ENCODE results near the gene SKAP2.

Gene SKAP2

DNA sequence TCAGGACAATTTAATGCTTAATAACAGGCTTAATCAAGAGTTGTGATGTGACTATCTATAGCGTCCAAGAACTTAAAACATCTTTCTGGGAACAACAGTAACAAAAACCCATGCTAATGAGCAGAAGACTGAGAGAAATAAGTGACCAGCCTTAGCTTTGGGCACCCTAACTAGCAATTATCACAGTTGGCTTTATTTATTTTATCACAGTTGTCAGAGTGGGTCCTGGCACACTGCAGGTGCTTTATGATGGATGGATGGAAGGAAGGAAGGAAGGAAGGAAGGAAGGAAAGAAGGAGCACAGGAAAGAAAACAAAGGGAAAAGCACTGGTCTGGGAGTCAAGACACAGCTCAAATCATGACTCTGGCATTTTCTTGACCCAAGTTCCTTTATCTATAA is 181.1 kb downstream of the SKAP2 start:
- DNase-seq (ENCODE audit: low spot score): no peak
- no peak overlapping the region for H3K23ac ChIP-seq (ENCODE audit: low read depth, low read length, poor library complexity)
- no peak overlapping the region for H3K27ac ChIP-seq (replicated peaks; ENCODE audit: low read length)
- H2AK5ac ChIP-seq (ENCODE audit: low read depth, low read length): no peak overlapping the region
- H3K27me3 ChIP-seq (ENCODE audit: control insufficient read depth in 3 of 3, insufficient read depth in 3 of 3, low read depth in 1 of 3, low read length in 3 of 3): no peaks in the 10 kb centered on the region
- no peak overlapping the region for H3K18ac ChIP-seq (ENCODE audit: low read length)
- peaks cover 2 to 3% of the 10 kb centered on the region in 2 donors for H3K4me1 ChIP-seq (ENCODE audit: control insufficient read depth in 2 of 2, insufficient read depth in 1 of 2, low read depth in 1 of 2, low read length in 2 of 2)
- H3K36me3 ChIP-seq (replicated peaks in 1 of 2; ENCODE audit: control insufficient read depth in 2 of 2, insufficient read depth in 2 of 2, low read length in 2 of 2): no peaks in the 10 kb centered on the region
- H4K91ac ChIP-seq (ENCODE audit: low read depth, low read length, poor library complexity): no peak overlapping the region
- H2BK5ac ChIP-seq (ENCODE audit: low read length): no peak overlapping the region
- H3K9ac ChIP-seq (ENCODE audit: low read depth, low read length, poor library complexity): no peak overlapping the region
- WGBS, 2 donors (ENCODE audit: extremely low coverage in 2 of 2, insufficient read length in 2 of 2, insufficient replicate concordance in 1 of 2): no CpG with 5 or more reads among the region's 1 CpG
- no peak overlapping the region for H2BK15ac ChIP-seq (ENCODE audit: low read length)
- H3K79me1 ChIP-seq (ENCODE audit: low read depth, low read length): no peaks in the 10 kb centered on the region
- no peak overlapping the region for H2BK12ac ChIP-seq (ENCODE audit: low read length)
- no peak overlapping the region for H3K4ac ChIP-seq (ENCODE audit: low read length)
- H4K8ac ChIP-seq (ENCODE audit: low read depth, low read length): no peak overlapping the region
- no peak overlapping the region for H2AFZ ChIP-seq (ENCODE audit: low read length)
- no peak overlapping the region for H3K4me3 ChIP-seq (ENCODE audit: low read length in 2 of 2)
- no peaks in the 10 kb centered on the region for H3K9me3 ChIP-seq (replicated peaks in 1 of 2; ENCODE audit: control insufficient read depth in 2 of 2, insufficient read depth in 1 of 2, low read depth in 1 of 2, low read length in 2 of 2)
- H2BK120ac ChIP-seq (ENCODE audit: low read depth, low read length): no peak overlapping the region
- no peak overlapping the region for H3K14ac ChIP-seq (ENCODE audit: low read length)
- no peak overlapping the region for H3K4me2 ChIP-seq (ENCODE audit: insufficient read depth, low read length, poor library complexity, severe bottlenecking)

DNA sequence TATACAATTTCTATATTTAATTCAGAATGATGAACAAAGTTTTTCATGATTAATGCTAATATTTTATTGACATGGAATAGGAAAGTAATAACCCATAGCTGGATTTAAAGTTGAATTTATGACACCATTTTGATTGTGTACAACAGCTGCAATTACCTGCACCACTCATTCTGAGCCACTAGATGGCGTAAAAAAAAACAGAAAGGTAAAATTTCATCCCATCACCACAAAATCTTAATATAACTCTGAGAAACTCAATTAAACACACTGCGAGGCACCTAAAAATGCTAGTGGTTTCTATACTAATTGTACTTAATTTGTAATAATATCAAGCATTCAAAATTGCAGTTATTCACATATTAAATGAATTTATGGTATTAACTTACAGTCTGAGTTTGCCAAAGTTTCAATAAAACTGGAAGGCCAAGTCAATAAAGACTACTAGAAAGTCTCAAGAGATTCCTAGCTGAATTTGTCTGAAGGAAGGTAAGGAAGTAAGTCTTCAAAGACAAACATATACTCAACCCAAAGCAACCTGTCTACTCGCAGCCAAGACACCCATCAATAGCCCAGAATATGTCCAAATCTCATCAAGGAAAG is 182.5 kb downstream of the SKAP2 start:
- Histone ChIP-seq H3K9ac (ENCODE audit: low read depth, low read length, poor library complexity) (no peak overlapping the region), H3K18ac (ENCODE audit: low read length) (no peak overlapping the region), H3K36me3 (replicated peaks in 1 of 2; ENCODE audit: control insufficient read depth in 2 of 2, insufficient read depth in 2 of 2, low read length in 2 of 2) (no peaks in the 10 kb centered on the region), H3K4me1 (ENCODE audit: control insufficient read depth in 2 of 2, insufficient read depth in 1 of 2, low read depth in 1 of 2, low read length in 2 of 2) (peaks cover 2 to 3% of the 10 kb centered on the region in 2 donors), H2BK12ac (ENCODE audit: low read length) (no peak overlapping the region), H2BK15ac (ENCODE audit: low read length) (no peak overlapping the region), H3K14ac (ENCODE audit: low read length) (no peak overlapping the region), H3K27me3 (ENCODE audit: control insufficient read depth in 3 of 3, insufficient read depth in 3 of 3, low read depth in 1 of 3, low read length in 3 of 3) (no peaks in the 10 kb centered on the region), H3K23ac (ENCODE audit: low read depth, low read length, poor library complexity) (no peak overlapping the region), H2AFZ (ENCODE audit: low read length) (no peak overlapping the region), H4K91ac (ENCODE audit: low read depth, low read length, poor library complexity) (no peak overlapping the region), H3K27ac (replicated peaks; ENCODE audit: low read length) (no peak overlapping the region), H2BK120ac (ENCODE audit: low read depth, low read length) (no peak overlapping the region), H2BK5ac (ENCODE audit: low read length) (no peak overlapping the region), H2AK5ac (ENCODE audit: low read depth, low read length) (no peak overlapping the region), H3K4me2 (ENCODE audit: insufficient read depth, low read length, poor library complexity, severe bottlenecking) (no peak overlapping the region), H3K4me3 (ENCODE audit: low read length in 2 of 2) (no peak overlapping the region), H3K4ac (ENCODE audit: low read length) (no peak overlapping the region), H3K9me3 (replicated peaks in 1 of 2; ENCODE audit: control insufficient read depth in 2 of 2, insufficient read depth in 1 of 2, low read depth in 1 of 2, low read length in 2 of 2) (no peaks in the 10 kb centered on the region), H4K8ac (ENCODE audit: low read depth, low read length) (no peak overlapping the region), H3K79me1 (ENCODE audit: low read depth, low read length) (no peaks in the 10 kb centered on the region)
- DNase-seq (ENCODE audit: low spot score): no peak
- WGBS, 2 donors (ENCODE audit: extremely low coverage in 2 of 2, insufficient read length in 2 of 2, insufficient replicate concordance in 1 of 2): no CpG with 5 or more reads among the region's 3 CpGs

DNA sequence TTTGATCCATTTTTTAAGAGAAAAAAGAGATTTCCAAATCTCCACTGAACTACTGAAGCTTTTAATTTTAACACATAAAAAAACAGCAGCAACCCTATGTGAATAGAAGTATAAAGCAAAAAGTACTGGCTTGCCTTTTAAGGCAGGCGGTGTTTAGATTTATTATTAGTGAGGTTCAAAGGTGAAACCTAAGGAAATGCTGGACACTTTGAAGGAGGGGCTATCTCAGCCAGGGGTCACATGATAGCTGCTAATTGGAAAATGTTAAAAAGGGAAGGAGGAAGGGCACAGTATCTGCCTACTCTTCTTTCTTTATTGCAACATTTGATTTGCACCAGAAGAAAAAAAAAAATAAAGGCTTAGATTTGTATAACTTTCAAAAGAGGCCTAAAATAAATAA is 183.8 kb downstream of the SKAP2 start:
- Histone ChIP-seq H3K9me3 (replicated peaks in 1 of 2; ENCODE audit: control insufficient read depth in 2 of 2, insufficient read depth in 1 of 2, low read depth in 1 of 2, low read length in 2 of 2) (no peaks in the 10 kb centered on the region), H2AK5ac (ENCODE audit: low read depth, low read length) (no peak overlapping the region), H3K23ac (ENCODE audit: low read depth, low read length, poor library complexity) (no peak overlapping the region), H3K18ac (ENCODE audit: low read length) (no peak overlapping the region), H3K9ac (ENCODE audit: low read depth, low read length, poor library complexity) (no peak overlapping the region), H3K14ac (ENCODE audit: low read length) (no peak overlapping the region), H3K36me3 (replicated peaks in 1 of 2; ENCODE audit: control insufficient read depth in 2 of 2, insufficient read depth in 2 of 2, low read length in 2 of 2) (no peaks in the 10 kb centered on the region), H3K4ac (ENCODE audit: low read length) (no peak overlapping the region), H4K8ac (ENCODE audit: low read depth, low read length) (no peak overlapping the region), H2BK15ac (ENCODE audit: low read length) (no peak overlapping the region), H3K79me1 (ENCODE audit: low read depth, low read length) (no peaks in the 10 kb centered on the region), H3K27ac (replicated peaks; ENCODE audit: low read length) (no peak overlapping the region), H2BK5ac (ENCODE audit: low read length) (no peak overlapping the region), H3K4me2 (ENCODE audit: insufficient read depth, low read length, poor library complexity, severe bottlenecking) (no peak overlapping the region), H2BK120ac (ENCODE audit: low read depth, low read length) (no peak overlapping the region), H3K27me3 (ENCODE audit: control insufficient read depth in 3 of 3, insufficient read depth in 3 of 3, low read depth in 1 of 3, low read length in 3 of 3) (no peaks in the 10 kb centered on the region), H2AFZ (ENCODE audit: low read length) (no peak overlapping the region), H3K4me1 (ENCODE audit: control insufficient read depth in 2 of 2, insufficient read depth in 1 of 2, low read depth in 1 of 2, low read length in 2 of 2) (no peaks in the 10 kb centered on the region), H4K91ac (ENCODE audit: low read depth, low read length, poor library complexity) (no peak overlapping the region), H3K4me3 (ENCODE audit: low read length in 2 of 2) (no peak overlapping the region), H2BK12ac (ENCODE audit: low read length) (no peak overlapping the region)
- no peak for DNase-seq (ENCODE audit: low spot score)
- WGBS, 2 donors (ENCODE audit: extremely low coverage in 2 of 2, insufficient read length in 2 of 2, insufficient replicate concordance in 1 of 2): no CpG with 5 or more reads among the region's 1 CpG

DNA sequence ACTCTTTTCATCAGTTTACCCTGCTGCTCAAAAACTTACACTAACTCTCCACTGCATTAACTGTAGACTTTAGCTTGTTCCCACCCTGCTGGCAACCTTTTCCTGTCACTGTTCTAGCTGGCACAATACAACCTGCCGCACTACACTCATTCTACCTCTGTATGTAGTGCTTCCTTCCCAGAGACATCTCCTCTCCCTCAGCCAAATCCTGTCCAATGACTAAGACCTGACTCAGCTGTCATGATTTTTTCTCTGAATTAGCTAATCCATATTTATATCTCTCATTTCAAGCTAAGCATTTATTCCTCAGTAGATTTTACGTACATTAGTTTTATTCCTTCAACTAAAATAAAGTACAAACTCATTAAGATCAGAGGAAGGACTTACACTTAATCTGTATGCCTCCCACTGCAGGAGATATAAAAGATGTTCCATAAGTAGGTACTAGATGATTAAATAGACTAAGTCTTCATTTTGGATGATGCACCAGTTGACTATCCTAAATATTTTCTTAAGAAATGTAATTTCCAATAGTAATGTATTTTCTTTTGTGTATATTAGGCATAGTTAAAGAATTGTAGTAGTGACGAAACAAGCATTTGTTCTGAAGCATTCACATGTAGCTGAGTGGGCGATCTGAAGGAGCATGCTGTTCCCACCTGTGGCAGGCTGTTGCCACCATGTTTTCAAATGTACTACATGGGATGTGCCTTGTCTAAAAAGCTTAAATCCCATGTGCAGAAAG is 189.1 kb downstream of the SKAP2 start:
- no peak for DNase-seq (ENCODE audit: low spot score)
- Histone ChIP-seq H2BK15ac (ENCODE audit: low read length) (no peak overlapping the region), H2BK120ac (ENCODE audit: low read depth, low read length) (no peak overlapping the region), H3K79me1 (ENCODE audit: low read depth, low read length) (no peaks in the 10 kb centered on the region), H3K18ac (ENCODE audit: low read length) (no peak overlapping the region), H3K14ac (ENCODE audit: low read length) (no peak overlapping the region), H4K8ac (ENCODE audit: low read depth, low read length) (no peak overlapping the region), H3K27ac (replicated peaks; ENCODE audit: low read length) (no peak overlapping the region), H3K36me3 (replicated peaks in 1 of 2; ENCODE audit: control insufficient read depth in 2 of 2, insufficient read depth in 2 of 2, low read length in 2 of 2) (no peaks in the 10 kb centered on the region), H2AFZ (ENCODE audit: low read length) (no peak overlapping the region), H3K23ac (ENCODE audit: low read depth, low read length, poor library complexity) (no peak overlapping the region), H3K4me1 (ENCODE audit: control insufficient read depth in 2 of 2, insufficient read depth in 1 of 2, low read depth in 1 of 2, low read length in 2 of 2) (no peaks in the 10 kb centered on the region), H3K9ac (ENCODE audit: low read depth, low read length, poor library complexity) (no peak overlapping the region), H4K91ac (ENCODE audit: low read depth, low read length, poor library complexity) (no peak overlapping the region), H3K9me3 (replicated peaks in 1 of 2; ENCODE audit: control insufficient read depth in 2 of 2, insufficient read depth in 1 of 2, low read depth in 1 of 2, low read length in 2 of 2) (no peaks in the 10 kb centered on the region), H2AK5ac (ENCODE audit: low read depth, low read length) (no peak overlapping the region), H3K4ac (ENCODE audit: low read length) (no peak overlapping the region), H2BK5ac (ENCODE audit: low read length) (no peak overlapping the region), H3K27me3 (ENCODE audit: control insufficient read depth in 3 of 3, insufficient read depth in 3 of 3, low read depth in 1 of 3, low read length in 3 of 3) (peaks cover 0 to 10% (median 0%) of the 10 kb centered on the region in 3 experiments), H2BK12ac (ENCODE audit: low read length) (no peak overlapping the region), H3K4me3 (ENCODE audit: low read length in 2 of 2) (no peak overlapping the region), H3K4me2 (ENCODE audit: insufficient read depth, low read length, poor library complexity, severe bottlenecking) (no peak overlapping the region)
- WGBS, 2 donors (ENCODE audit: extremely low coverage in 2 of 2, insufficient read length in 2 of 2, insufficient replicate concordance in 1 of 2): no CpG with 5 or more reads among the region's 4 CpGs

All from neuronal stem cell (in vitro differentiated cells).